GM21529 (cell line): ENCODE results near the gene THADA.
"Not testable (repeated sequence)": the region's sequence is repeated elsewhere in the genome, so short reads cannot be mapped to it uniquely, and the experiment has no call there.

Experiments used
- ATAC-seq: cut with Tn5 transposase; IDR thresholded peaks from one replicate; pipeline ENCODE4 v1.9.1; 2021; ENCODE audit not compliant: unreplicated experiment

The THADA gene

GRCh38 chr2:43605079-43605655 is 9.3 kb upstream of the THADA start:
- no peak for ATAC-seq

GRCh38 chr2:43604674-43605073 is 8.8 kb upstream of the THADA start:
- ATAC-seq = no peak

- not testable (repeated sequence) for ATAC-seq
Observed at GRCh38 chr2:43600596-43600995, 4.8 kb upstream of the THADA start.

GRCh38 chr2:43594875-43595274 is 963 bp downstream of the THADA start:
- ATAC-seq = no peak

GRCh38 chr2:43593254-43593653 is 2.6 kb downstream of the THADA start:
- no peak for ATAC-seq

- ATAC-seq = no peak
Observed at GRCh38 chr2:43592443-43592842, 3.4 kb downstream of the THADA start.

GRCh38 chr2:43585708-43586107 is 10.1 kb downstream of the THADA start:
- ATAC-seq = no peak

- no peak for ATAC-seq
Observed at GRCh38 chr2:43579275-43579981, 16.4 kb downstream of the THADA start.

GRCh38 chr2:43576981-43577892 is 18.6 kb downstream of the THADA start:
- no peak for ATAC-seq

- no peak for ATAC-seq
Observed at GRCh38 chr2:43572244-43572643, 23.6 kb downstream of the THADA start.

- ATAC-seq = peak; percentile 82
Observed at GRCh38 chr2:43569921-43570320, 25.9 kb downstream of the THADA start.

- ATAC-seq = no peak
Observed at GRCh38 chr2:43568228-43568627, 27.6 kb downstream of the THADA start.

- no peak for ATAC-seq
Observed at GRCh38 chr2:43566461-43566729, 29.4 kb downstream of the THADA start.

- no peak for ATAC-seq
Observed at GRCh38 chr2:43563679-43564078, 32.2 kb downstream of the THADA start.

GRCh38 chr2:43560231-43560547 is 35.6 kb downstream of the THADA start:
- no peak for ATAC-seq

GRCh38 chr2:43559391-43560230 is 36.2 kb downstream of the THADA start:
- ATAC-seq = peak; percentile 91

GRCh38 chr2:43557196-43557595 is 38.6 kb downstream of the THADA start:
- ATAC-seq = no peak

GRCh38 chr2:43556256-43556655 is 39.6 kb downstream of the THADA start:
- ATAC-seq = no peak

GRCh38 chr2:43553341-43553855 is 42.4 kb downstream of the THADA start:
- ATAC-seq = no peak

GRCh38 chr2:43551990-43552389 is 43.8 kb downstream of the THADA start:
- ATAC-seq = no peak

GRCh38 chr2:43548381-43548780 is 47.5 kb downstream of the THADA start:
- not testable (repeated sequence) for ATAC-seq
